HK-2 (cell line): Measurements from ENCODE around the gene SIK2.
"Not testable (repeated sequence)": the region's sequence is repeated elsewhere in the genome, so short reads cannot be mapped to it uniquely, and the experiment has no call there.

Source experiments
- DNase-seq: peaks from one replicate; pipeline ENCODE4 v3.0.0-alpha.2; 2018; ENCODE audit not compliant: unreplicated experiment

The SIK2 gene

DNA sequence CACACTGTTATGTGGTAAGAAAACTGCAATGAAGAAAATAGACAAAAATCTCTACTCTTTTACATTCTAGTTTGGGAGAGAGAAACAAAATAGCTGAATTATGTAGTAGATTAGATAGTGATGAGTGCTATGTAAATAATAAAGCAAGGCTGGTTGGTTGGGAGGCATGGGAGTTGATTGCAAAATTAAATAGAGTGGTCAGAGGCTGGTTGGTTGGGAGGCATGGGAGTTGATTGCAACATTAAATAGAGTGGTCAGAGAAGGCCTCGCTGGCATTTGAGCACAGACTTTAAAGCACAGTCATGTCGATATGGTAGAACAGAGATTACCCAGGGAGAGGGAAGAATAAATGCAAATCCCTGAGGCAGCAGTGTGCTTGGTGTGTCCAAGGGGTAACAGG is 22.4 kb downstream of the SIK2 start:
- DNase-seq, result no peak

DNA sequence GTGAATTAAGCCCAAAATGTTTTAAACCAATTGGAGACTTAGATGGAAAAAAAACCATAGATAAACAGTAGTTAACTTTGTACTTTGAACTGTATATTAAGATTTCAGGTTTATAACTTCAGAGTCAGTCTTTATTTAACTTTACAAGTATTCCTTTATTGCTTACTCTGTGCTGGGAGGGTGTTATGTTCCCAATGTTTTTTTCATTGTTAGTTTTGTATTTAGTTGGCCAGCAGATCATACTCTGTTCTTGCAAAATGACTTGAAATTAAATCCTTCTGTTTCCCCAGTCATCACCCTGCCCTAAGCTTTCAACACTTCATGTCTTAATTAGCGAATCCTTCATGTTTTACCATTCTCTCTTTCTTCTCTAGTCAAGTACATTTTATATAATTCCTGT is 25.3 kb downstream of the SIK2 start:
- no peak for DNase-seq

- no peak for DNase-seq
These were observed 27.2 kb downstream of the SIK2 start for GRCh38 chr11:111629499-111629898.

DNA sequence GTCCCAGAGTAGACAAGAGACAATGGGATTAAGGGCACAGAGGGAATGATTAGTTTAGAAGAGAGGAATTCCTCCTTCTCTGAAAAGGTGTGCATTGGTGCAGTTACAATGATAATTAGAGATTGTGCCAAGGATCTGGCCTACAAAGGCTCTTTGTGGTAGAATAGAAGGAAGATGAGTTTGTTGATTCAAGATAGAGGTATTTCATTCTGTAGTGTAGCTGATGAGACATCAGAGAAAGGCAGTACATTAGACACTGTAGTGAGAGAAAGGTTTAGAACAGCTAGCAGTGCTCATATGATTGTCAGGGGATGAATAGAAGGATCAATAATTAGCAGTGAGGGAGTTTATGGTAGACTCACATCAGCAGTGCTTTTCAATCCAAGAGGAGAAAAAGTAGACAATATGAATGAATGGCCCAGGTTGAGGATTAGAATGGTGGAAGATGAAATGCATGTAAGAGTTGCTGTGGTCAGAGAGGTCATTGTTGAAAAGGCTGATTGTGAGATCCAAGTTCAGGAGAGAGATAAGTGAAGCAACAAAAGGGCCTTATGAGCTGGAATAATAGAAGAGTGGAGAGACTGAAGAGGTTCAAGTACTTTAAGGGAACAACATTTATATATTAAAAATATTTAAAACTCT is 28.9 kb downstream of the SIK2 start:
- no peak for DNase-seq

- no peak for DNase-seq
These were observed 29.4 kb downstream of the SIK2 start for GRCh38 chr11:111631666-111632039.

- DNase-seq, result no peak
These were observed 30.4 kb downstream of the SIK2 start for GRCh38 chr11:111632516-111633220.

DNA sequence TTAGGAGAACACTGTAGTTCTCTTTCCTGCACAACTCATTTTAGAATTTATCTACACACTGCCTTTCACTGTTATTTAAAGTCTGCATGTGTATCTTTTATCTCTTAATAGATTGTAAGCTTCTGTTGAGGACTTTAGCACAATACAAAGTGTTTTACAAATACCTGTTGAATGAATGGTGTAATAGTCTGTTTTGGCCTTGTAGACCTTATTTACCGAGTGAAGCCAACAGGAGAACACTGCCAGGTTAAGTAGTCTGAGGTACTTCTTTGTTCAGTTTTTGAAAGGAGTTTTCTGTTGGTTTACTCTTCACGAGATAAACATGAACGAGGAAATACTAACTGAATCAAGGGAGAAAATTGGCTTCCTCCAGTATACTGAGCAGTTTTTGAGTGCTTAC is 31.0 kb downstream of the SIK2 start:
- DNase-seq, result no peak

DNA sequence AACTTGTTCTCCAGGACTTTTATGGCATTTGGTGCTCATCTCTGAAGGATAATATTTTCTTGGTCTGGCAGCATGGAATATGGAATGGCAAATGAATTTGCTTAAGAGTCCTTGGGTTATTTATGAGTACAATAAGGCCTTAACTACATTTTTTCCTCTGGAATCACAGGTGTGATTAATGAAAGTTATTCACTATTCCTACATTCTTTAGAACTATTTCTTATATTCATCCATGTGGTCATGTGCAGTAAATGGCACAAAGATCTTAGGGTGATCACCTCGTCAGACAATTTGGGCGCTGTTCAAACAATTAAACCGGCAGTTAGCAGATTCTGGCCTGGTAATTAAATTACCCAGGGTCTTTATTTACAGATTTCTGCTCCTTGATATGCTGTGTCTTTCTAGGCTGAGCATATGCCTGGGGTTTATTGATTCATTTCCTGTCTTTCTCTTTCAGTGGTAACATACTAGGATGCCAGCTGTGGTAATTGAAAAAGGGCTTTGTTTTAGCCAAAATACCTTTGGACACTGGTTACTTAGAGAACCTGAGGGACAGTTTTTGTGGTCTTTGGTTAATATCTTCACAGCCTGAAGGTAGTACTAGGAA is 31.6 kb downstream of the SIK2 start:
- DNase-seq, result no peak

DNA sequence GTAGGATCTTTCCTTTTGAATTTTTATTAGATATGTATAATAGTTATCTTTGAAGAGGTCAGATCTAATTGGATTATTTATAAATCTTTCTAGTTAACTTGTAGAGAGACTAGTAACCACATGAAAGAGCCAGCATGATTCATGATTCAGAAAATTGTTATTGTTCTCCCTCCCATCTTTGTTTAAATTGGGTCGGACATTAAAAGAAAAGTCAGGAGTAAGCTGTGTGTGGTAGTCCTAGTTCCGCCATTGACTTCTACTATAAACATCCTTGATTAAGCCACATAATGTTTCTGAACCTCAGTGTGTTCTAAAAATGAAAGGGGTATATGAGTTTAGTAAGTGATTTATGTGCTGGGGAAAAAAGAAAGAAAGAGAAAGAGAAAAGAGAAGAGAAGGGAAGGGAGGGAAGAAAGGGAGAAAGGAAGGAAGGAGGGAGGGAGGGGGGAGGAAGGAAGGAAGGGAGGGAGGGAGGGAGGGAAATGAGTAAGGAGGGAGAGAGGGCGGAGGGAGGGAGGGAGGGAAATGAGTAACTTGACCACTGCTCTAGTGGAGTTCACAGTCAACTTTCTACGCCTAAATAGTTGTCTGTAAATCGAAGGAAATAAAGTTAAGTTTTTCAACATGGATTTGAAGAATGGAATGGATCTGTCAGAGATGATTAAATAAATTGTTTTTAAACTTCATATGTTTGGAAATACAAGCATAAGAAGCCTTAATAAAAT is 32.9 kb downstream of the SIK2 start:
- DNase-seq, result no peak

- no peak for DNase-seq
These were observed 33.4 kb downstream of the SIK2 start for GRCh38 chr11:111635706-111636045.

DNA sequence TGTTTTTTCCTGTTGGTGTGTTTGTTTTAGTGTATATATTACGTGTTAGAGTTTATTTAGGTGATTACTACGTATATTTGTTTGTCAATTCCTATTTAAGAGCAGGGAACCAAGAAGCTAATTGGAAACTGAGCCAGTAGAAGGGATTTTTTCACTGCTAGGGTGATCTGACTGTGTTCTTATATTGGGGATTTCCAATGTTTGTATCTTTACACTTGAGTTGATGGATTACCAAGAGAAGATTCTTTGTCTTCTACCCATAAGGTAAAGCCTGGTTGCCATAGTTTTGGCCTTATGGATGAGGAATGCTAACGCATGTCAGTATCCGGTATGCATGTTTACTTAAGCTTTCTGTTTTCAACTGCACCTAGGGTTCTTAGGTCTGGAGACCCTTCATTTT is 35.6 kb downstream of the SIK2 start:
- no peak for DNase-seq

DNA sequence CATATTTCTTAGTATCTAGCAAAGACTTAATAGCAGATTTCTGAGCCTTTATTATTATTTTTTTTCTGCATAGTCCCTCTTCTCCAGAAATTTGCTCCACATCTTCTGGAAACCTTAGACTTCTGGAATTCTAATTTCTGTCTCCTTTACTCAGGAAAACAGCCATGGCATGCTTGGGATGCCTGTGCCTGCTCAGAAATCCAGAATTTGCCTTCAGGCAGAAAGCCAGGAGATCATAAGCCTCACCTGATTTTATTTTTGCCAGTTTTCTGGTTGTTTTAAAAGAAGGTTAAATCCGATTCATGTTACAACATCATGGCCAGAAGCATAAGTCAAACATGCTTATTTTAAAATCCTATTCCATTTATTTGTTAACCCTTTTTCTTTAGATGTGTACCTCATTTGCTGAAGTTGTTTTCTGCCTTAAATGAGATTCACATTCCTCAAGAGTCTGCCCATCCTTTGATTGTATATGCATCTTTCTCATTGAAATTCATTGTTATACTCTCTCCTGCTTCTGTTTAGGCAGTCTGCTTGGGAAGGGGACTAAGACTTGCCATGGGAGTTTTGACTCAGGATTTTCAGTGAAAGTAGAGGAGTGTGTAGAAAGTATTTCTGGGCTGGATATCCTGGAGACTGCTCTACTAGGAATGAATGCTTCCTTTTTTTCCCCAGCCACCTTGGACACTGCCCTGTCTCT is 37.1 kb downstream of the SIK2 start:
- no peak for DNase-seq

DNA sequence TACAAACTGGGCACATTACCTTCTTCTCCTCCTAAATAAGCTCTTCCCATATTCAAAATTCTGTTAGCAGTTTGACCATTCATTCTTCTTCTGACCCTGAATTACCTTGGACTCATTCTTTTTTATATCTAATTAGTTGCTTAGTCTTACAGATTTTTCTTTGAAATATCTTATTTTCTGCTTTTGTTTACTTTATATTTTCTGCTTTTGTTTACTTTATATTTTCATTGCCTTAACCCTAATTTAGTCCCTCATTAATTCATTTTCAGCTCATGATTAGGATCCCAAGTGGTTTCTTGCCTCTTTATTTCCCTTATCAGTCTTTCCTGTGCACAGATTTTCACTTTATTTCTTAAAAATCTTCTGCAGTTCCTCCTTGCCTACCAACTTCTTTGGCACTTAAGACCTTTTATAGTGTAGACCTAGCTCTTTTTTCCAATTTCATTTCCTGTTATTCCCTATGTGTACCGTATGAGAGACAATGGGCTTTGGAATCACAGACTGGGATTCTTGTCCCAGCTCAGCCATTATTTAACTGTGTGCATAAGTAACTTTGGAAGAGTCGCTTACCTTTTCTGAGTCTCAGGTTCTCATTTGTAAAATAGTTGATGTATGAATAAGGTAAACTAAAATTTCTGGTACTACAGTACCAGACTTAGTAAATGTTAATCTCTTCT is 39.2 kb downstream of the SIK2 start:
- no peak for DNase-seq

GRCh38 chr11:111642542-111642941 is 40.3 kb downstream of the SIK2 start:
- DNase-seq, result peak; percentile 29

GRCh38 chr11:111644922-111645321 is 42.7 kb downstream of the SIK2 start:
- DNase-seq, result no peak

- DNase-seq, result no peak
These were observed 43.5 kb downstream of the SIK2 start for GRCh38 chr11:111645657-111646316.

DNA sequence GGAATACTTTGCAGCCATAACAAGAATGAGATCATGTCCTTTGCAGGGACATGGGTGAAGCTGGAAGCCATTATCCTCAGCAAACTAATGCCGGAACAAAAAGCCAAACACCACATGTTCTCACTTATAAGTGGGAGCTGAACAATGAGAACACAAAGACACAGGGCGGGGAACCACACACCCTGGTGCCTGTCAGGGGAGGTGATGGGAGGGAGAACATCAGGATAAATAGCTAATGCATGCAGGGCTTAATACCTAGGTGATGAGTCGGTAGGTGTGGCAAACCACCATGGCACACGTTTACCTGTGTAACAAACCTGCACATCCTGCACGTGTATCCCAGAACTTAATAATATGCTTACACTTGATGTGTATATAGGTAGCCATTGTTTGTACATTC is 49.1 kb downstream of the SIK2 start:
- not testable (repeated sequence) for DNase-seq

GRCh38 chr11:111652184-111652583 is 49.9 kb downstream of the SIK2 start:
- DNase-seq, result no peak

- no peak for DNase-seq
These were observed 52.4 kb downstream of the SIK2 start for GRCh38 chr11:111654601-111655000.

DNA sequence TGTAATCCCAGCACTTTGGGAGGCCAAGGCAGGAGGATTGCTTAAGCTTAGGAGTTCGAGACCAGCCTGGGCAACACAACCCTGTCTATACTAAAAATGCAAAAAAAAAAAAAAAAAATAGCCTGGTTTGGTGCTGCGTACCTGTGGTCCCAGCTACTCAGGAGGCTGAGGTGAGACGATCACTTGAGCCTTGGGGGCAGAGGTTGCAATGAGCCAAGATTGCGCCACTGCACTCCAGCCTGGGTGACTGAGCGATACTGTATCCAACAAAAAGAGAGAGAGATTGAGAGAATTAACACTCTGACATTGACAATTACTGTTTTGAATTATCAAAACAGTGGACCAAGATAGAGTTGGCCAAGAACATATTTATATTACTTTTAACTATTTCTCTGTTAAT is 53.7 kb downstream of the SIK2 start:
- no peak for DNase-seq

- DNase-seq, result not testable (repeated sequence)
These were observed 55.7 kb downstream of the SIK2 start for GRCh38 chr11:111657905-111658304.
